ENCODE measurements around the gene OCRL.
A peak's percentile ranks its signal among the peaks of the same experiment; 100 is the strongest.

OCRL gene

DNA sequence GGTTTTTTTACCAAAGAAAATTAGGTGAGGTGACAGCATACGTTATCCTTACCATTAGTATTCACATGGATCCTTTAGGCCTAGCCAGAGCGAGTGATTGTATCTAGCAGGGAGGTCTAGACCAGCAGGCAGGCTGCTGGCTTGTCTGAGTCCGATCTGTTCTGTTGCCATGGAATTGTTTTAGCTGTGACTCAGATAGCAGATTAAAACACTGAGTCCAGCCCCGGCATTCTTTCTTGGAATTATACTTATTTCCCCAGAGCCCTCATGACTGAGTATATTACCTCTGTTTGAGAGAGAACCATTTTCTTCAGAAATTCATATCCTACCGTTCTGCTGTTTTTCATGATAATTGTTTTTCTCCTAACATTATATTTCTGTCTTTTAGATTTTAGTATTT, 37.4 kb downstream of the OCRL start:
- no peak overlapping the region for H3K4me2 ChIP-seq (ENCODE audit: low read length, poor library complexity, severe bottlenecking)
- WGBS: no CpG with 5 or more reads among the region's 5 CpGs
- no peak overlapping the region for H2AK5ac ChIP-seq (ENCODE audit: low read length, severe bottlenecking)
- H4K8ac ChIP-seq (ENCODE audit: low read length): no peak overlapping the region
- H2BK15ac ChIP-seq (ENCODE audit: low read depth, poor library complexity, severe bottlenecking): no peak overlapping the region
- H3K18ac ChIP-seq (ENCODE audit: low read depth in 1 of 2, low read length in 2 of 2): no peak overlapping the region
- no peak overlapping the region for H3K14ac ChIP-seq (ENCODE audit: low read length in 2 of 2)
- peaks cover 0 to 40% of the 10 kb centered on the region in 2 experiments for H3K27me3 ChIP-seq (ENCODE audit: control insufficient read depth in 1 of 2, insufficient read depth in 1 of 2, low read length in 2 of 2)
- peak; percentile 90 for DNase-seq
- no peak overlapping the region for H3K4me3 ChIP-seq (ENCODE audit: insufficient read depth in 1 of 2, low read depth in 1 of 2, low read length in 2 of 2)
- H3K4me1 ChIP-seq (ENCODE audit: control insufficient read depth, insufficient read depth, low read depth, low read length): no peaks in the 10 kb centered on the region
- H2AFZ ChIP-seq (ENCODE audit: low read depth, low read length): no peak overlapping the region
- H4K91ac ChIP-seq (ENCODE audit: low read length): no peak overlapping the region
- no peak overlapping the region for H2BK12ac ChIP-seq (ENCODE audit: low read length in 2 of 2)
- H3K4ac ChIP-seq (ENCODE audit: low read depth in 1 of 2, low read length in 2 of 2): no peak overlapping the region
- H2BK5ac ChIP-seq (ENCODE audit: low read depth, low read length, poor library complexity, severe bottlenecking): no peak overlapping the region
- no peak overlapping the region for H3K23ac ChIP-seq (ENCODE audit: low read length in 2 of 2)
- H3K9me3 ChIP-seq (ENCODE audit: control insufficient read depth, low read length): no peaks in the 10 kb centered on the region
- no peaks in the 10 kb centered on the region for H3K79me1 ChIP-seq (replicated peaks; ENCODE audit: low read length, poor library complexity, severe bottlenecking)
- H3K9ac ChIP-seq (ENCODE audit: low read length): peak overlapping the region; percentile 83
- H3K36me3 ChIP-seq (ENCODE audit: control insufficient read depth in 1 of 2, insufficient read depth in 2 of 2, low read depth in 1 of 2, low read length in 2 of 2): peaks cover 0 to 32% of the 10 kb centered on the region in 2 experiments
- H2BK120ac ChIP-seq (ENCODE audit: low read depth, low read length): no peak overlapping the region
- no peak overlapping the region for H3K27ac ChIP-seq (ENCODE audit: low read length, poor library complexity, severe bottlenecking)

DNA sequence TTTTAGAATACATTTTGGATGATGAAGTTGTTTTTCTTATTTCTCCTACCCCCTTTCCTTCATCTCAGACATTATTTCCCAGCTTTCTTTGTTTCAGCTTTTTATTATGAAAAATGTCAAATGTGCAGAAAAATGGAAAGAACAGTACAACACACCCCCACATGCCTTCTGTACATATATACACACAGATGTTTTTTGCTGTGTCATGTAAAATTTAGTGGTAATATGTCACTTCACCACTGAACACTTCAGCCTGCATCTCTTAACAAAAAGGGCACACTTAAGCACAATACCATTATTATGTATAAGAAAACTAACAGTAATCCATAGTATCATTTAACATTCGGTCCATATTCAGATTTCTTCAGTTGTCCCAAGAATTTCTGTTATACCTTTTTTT, 37.8 kb downstream of the OCRL start:
- no peak overlapping the region for H3K4me2 ChIP-seq (ENCODE audit: low read length, poor library complexity, severe bottlenecking)
- H4K8ac ChIP-seq (ENCODE audit: low read length): no peak overlapping the region
- H3K36me3 ChIP-seq (ENCODE audit: control insufficient read depth in 1 of 2, insufficient read depth in 2 of 2, low read depth in 1 of 2, low read length in 2 of 2): peaks cover 0 to 31% of the 10 kb centered on the region in 2 experiments
- no peak overlapping the region for H3K27ac ChIP-seq (ENCODE audit: low read length, poor library complexity, severe bottlenecking)
- H2AFZ ChIP-seq (ENCODE audit: low read depth, low read length): no peak overlapping the region
- no peak overlapping the region for H2BK15ac ChIP-seq (ENCODE audit: low read depth, poor library complexity, severe bottlenecking)
- no peaks in the 10 kb centered on the region for H3K79me1 ChIP-seq (replicated peaks; ENCODE audit: low read length, poor library complexity, severe bottlenecking)
- no peak overlapping the region for H3K23ac ChIP-seq (ENCODE audit: low read length in 2 of 2)
- no CpG with 5 or more reads among the region's 1 CpG for WGBS
- no peaks in the 10 kb centered on the region for H3K9me3 ChIP-seq (ENCODE audit: control insufficient read depth, low read length)
- peaks cover 0 to 38% of the 10 kb centered on the region in 2 experiments for H3K27me3 ChIP-seq (ENCODE audit: control insufficient read depth in 1 of 2, insufficient read depth in 1 of 2, low read length in 2 of 2)
- H3K14ac ChIP-seq (ENCODE audit: low read length in 2 of 2): no peak overlapping the region
- no peak overlapping the region for H2BK120ac ChIP-seq (ENCODE audit: low read depth, low read length)
- H3K4me3 ChIP-seq (ENCODE audit: insufficient read depth in 1 of 2, low read depth in 1 of 2, low read length in 2 of 2): no peak overlapping the region
- no peak overlapping the region for H2AK5ac ChIP-seq (ENCODE audit: low read length, severe bottlenecking)
- peak; percentile 19 for DNase-seq
- H3K4me1 ChIP-seq (ENCODE audit: control insufficient read depth, insufficient read depth, low read depth, low read length): no peaks in the 10 kb centered on the region
- peak overlapping the region; percentile 79 for H3K9ac ChIP-seq (ENCODE audit: low read length)
- no peak overlapping the region for H2BK12ac ChIP-seq (ENCODE audit: low read length in 2 of 2)
- no peak overlapping the region for H2BK5ac ChIP-seq (ENCODE audit: low read depth, low read length, poor library complexity, severe bottlenecking)
- no peak overlapping the region for H3K4ac ChIP-seq (ENCODE audit: low read depth in 1 of 2, low read length in 2 of 2)
- H4K91ac ChIP-seq (ENCODE audit: low read length): no peak overlapping the region
- H3K18ac ChIP-seq (ENCODE audit: low read depth in 1 of 2, low read length in 2 of 2): no peak overlapping the region

DNA sequence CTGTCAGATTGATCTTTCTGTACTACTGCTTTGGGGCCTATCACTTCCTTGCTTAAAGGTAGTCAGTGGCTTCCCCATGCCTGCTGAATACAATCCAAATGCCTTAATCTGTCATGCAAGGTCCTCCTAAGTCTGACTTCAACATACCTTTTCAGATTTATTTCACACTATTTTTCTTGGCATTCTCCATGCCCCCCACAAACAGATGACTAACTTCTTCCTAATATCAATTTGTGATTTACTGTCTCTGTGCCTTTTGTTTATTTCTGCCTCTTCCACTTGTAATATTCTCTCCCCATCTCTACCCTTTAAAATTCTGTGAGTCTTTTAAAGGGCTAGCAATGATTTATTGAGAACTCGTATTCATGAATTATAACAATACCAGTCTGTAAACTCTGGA, 41.8 kb downstream of the OCRL start:
- WGBS: 100% methylated on average over 1 of the region's 1 CpG

GRCh38 chrX:129585167-129585566, 45.1 kb downstream of the OCRL start:
- Histone ChIP-seq H3K4me3 (ENCODE audit: insufficient read depth in 1 of 2, low read depth in 1 of 2, low read length in 2 of 2) (no peak overlapping the region), H3K79me1 (replicated peaks; ENCODE audit: low read length, poor library complexity, severe bottlenecking) (no peaks in the 10 kb centered on the region), H3K14ac (ENCODE audit: low read length in 2 of 2) (no peak overlapping the region), H3K4me1 (ENCODE audit: control insufficient read depth, insufficient read depth, low read depth, low read length) (peaks cover 2% of the 10 kb centered on the region), H2AFZ (ENCODE audit: low read depth, low read length) (no peak overlapping the region), H3K4me2 (ENCODE audit: low read length, poor library complexity, severe bottlenecking) (no peak overlapping the region), H3K36me3 (ENCODE audit: control insufficient read depth in 1 of 2, insufficient read depth in 2 of 2, low read depth in 1 of 2, low read length in 2 of 2) (peaks cover 6 to 37% of the 10 kb centered on the region in 2 experiments), H3K18ac (ENCODE audit: low read depth in 1 of 2, low read length in 2 of 2) (no peak overlapping the region), H4K91ac (ENCODE audit: low read length) (no peak overlapping the region), H3K4ac (ENCODE audit: low read depth in 1 of 2, low read length in 2 of 2) (no peak overlapping the region), H3K27me3 (ENCODE audit: control insufficient read depth in 1 of 2, insufficient read depth in 1 of 2, low read length in 2 of 2) (peaks cover 0 to 18% of the 10 kb centered on the region in 2 experiments), H2BK12ac (ENCODE audit: low read length in 2 of 2) (no peak overlapping the region), H3K9me3 (ENCODE audit: control insufficient read depth, low read length) (no peaks in the 10 kb centered on the region), H4K8ac (ENCODE audit: low read length) (no peak overlapping the region), H3K23ac (ENCODE audit: low read length in 2 of 2) (no peak overlapping the region), H2BK120ac (ENCODE audit: low read depth, low read length) (no peak overlapping the region), H3K9ac (ENCODE audit: low read length) (no peak overlapping the region), H2AK5ac (ENCODE audit: low read length, severe bottlenecking) (no peak overlapping the region), H2BK5ac (ENCODE audit: low read depth, low read length, poor library complexity, severe bottlenecking) (no peak overlapping the region), H2BK15ac (ENCODE audit: low read depth, poor library complexity, severe bottlenecking) (no peak overlapping the region), H3K27ac (ENCODE audit: low read length, poor library complexity, severe bottlenecking) (no peak overlapping the region)
- no peak for DNase-seq
- 59% methylated on average over 1 of the region's 1 CpG for WGBS

More for the DNA sequence above, 41.8 kb downstream of the OCRL start:
- DNase-seq: no peak
- H3K4me3 ChIP-seq (ENCODE audit: insufficient read depth in 1 of 2, low read depth in 1 of 2, low read length in 2 of 2): no peak overlapping the region
- no peak overlapping the region for H2BK120ac ChIP-seq (ENCODE audit: low read depth, low read length)
- H2BK15ac ChIP-seq (ENCODE audit: low read depth, poor library complexity, severe bottlenecking): no peak overlapping the region
- no peaks in the 10 kb centered on the region for H3K9me3 ChIP-seq (ENCODE audit: control insufficient read depth, low read length)
- H3K4me2 ChIP-seq (ENCODE audit: low read length, poor library complexity, severe bottlenecking): no peak overlapping the region
- H3K27me3 ChIP-seq (ENCODE audit: control insufficient read depth in 1 of 2, insufficient read depth in 1 of 2, low read length in 2 of 2): peaks cover 0 to 28% of the 10 kb centered on the region in 2 experiments
- no peak overlapping the region for H2AK5ac ChIP-seq (ENCODE audit: low read length, severe bottlenecking)
- no peak overlapping the region for H2BK12ac ChIP-seq (ENCODE audit: low read length in 2 of 2)
- no peak overlapping the region for H4K91ac ChIP-seq (ENCODE audit: low read length)
- H3K27ac ChIP-seq (ENCODE audit: low read length, poor library complexity, severe bottlenecking): no peak overlapping the region
- H3K79me1 ChIP-seq (replicated peaks; ENCODE audit: low read length, poor library complexity, severe bottlenecking): no peaks in the 10 kb centered on the region
- H4K8ac ChIP-seq (ENCODE audit: low read length): no peak overlapping the region
- no peak overlapping the region for H3K18ac ChIP-seq (ENCODE audit: low read depth in 1 of 2, low read length in 2 of 2)
- H3K4ac ChIP-seq (ENCODE audit: low read depth in 1 of 2, low read length in 2 of 2): no peak overlapping the region
- no peaks in the 10 kb centered on the region for H3K4me1 ChIP-seq (ENCODE audit: control insufficient read depth, insufficient read depth, low read depth, low read length)
- H3K23ac ChIP-seq (ENCODE audit: low read length in 2 of 2): no peak overlapping the region
- H3K36me3 ChIP-seq (ENCODE audit: control insufficient read depth in 1 of 2, insufficient read depth in 2 of 2, low read depth in 1 of 2, low read length in 2 of 2): peaks cover 0 to 13% of the 10 kb centered on the region in 2 experiments
- H3K14ac ChIP-seq (ENCODE audit: low read length in 2 of 2): no peak overlapping the region
- H3K9ac ChIP-seq (ENCODE audit: low read length): no peak overlapping the region
- H2BK5ac ChIP-seq (ENCODE audit: low read depth, low read length, poor library complexity, severe bottlenecking): no peak overlapping the region
- H2AFZ ChIP-seq (ENCODE audit: low read depth, low read length): no peak overlapping the region

All from mesenchymal stem cell (in vitro differentiated cells and primary cell).